HPDE6-E6E7 (cell line): ENCODE data around the gene GNG4.
A peak's percentile ranks its signal among the peaks of the same experiment; 100 is the strongest.

Source experiments
- DNase-seq: peaks from one replicate; pipeline ENCODE4 v3.0.0; 2011; ENCODE audit warnings: missing footprints; ENCODE audit errors: extremely low spot score

Gene GNG4

DNA sequence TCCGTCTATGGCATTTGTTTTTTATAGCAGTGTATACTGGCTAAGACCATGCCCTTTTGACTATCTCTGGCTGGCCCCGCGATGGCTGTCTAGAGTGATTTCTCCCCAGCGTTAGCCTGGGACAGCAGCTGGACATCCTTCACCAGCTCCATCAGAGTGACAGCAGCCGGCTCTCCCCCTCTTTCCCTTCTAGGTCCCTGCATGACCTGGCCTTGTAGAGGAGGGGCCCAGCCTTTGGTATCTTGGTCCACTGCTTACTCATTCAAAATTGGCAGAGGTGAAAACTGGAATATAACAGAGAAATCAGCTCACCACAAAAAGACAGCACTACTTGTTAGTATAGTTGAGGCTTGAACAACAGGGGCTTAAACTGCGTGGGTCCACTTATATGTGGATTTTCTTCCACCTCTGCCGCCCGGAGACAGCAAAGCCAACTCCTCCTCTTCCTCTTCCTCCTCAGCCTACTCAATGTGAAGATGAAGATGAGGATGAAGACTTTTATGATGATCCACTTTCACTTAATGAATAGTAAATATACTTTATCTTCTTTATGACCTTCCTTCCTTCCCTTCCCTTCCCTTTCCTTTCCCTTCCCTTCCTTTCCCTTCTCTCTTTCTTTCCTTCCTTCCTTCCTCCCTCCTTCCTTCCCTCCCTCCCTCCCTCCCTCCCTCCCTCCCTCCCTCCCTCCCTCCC is 116.0 kb downstream of the GNG4 start:
- DNase-seq = no peak

- peak; percentile 60 for DNase-seq
These were observed 117.2 kb downstream of the GNG4 start for GRCh38 chr1:235532360-235532759.

- no peak for DNase-seq
These were observed 122.3 kb downstream of the GNG4 start for GRCh38 chr1:235527196-235527814.

GRCh38 chr1:235525314-235525713 is 124.3 kb downstream of the GNG4 start:
- no peak for DNase-seq

- no peak for DNase-seq
These were observed 132.6 kb downstream of the GNG4 start for GRCh38 chr1:235516862-235517446.

- DNase-seq = no peak
These were observed 133.6 kb downstream of the GNG4 start for GRCh38 chr1:235515844-235516512.

DNA sequence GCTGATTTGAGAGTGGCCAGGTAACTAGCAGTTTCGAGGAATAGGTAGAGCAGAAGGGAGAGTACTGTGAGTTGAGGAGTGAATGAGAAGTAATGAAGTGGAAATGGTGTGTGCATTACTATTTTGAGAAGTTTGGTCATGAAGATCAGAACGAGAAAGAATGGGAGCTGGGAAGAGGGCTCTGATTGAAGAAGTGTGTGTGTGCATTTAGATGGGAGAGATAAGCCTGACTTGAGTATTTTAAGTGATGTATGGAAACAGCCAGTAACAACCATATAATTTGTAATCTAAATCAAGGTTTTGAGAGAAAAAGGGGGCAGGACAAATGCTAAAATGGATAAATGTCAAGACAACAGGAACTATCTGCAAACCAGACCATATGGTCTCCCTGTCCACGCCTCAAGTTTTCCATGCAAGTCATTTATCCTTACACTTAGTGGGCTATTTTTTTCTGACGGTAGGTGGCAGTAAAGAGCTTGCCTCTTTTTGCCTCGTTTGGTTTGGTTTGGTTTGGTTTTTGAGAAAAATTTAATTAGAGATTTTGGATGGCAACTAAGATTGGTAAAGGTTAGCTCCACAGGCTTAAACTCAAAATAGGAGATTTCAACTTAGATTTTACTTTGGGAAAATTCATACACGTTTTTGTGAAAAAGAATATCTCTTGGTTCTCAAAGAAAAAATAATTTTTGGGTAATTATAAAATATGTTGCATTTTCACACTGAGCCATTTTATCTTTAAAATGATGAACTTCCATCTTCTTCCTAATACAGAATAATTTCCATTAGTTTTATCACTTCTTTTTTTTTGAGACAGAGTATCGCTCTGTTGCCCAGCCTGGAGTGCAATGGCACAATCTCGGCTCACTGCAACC is 135.9 kb downstream of the GNG4 start:
- DNase-seq = no peak

- DNase-seq = no peak
These were observed 137.9 kb downstream of the GNG4 start for GRCh38 chr1:235511470-235512240.

DNA sequence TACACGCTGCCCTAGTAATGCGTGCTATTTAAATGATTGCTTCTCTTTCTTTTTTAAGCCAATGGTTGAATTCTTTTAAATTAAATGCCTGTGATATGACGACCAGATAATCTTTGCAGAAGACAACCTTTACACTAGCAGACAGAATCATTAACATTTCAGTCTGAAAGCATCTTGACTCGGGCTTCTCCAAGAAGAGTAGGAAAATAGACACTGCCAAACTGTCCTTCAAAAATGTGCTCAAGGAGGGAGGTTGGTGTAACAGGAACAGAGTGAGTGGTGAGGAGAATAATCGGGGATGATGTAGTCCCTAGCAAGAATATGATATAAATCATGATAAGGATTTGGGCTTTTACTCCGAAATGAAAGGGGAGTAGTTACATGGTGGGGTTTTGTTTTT is 138.8 kb downstream of the GNG4 start:
- no peak for DNase-seq

DNA sequence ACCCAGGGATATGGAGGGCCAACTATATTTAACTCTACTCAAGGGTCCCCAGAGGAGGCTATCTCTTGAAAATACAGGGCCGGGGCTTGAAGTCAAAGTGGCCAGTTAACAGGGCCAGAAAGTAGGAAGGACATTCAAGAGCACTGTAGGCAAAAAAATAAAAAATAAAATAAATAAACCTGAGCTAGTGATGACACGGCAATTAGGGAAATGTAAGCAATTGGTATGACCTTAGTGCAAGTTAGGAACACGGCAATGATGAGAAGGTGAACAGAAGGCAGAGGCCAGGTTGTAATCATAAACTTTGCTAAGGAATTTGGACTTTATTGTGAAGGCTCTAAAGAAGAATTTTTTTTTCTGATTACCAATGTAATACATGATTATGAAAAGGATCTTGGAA is 142.0 kb downstream of the GNG4 start:
- DNase-seq = no peak

DNA sequence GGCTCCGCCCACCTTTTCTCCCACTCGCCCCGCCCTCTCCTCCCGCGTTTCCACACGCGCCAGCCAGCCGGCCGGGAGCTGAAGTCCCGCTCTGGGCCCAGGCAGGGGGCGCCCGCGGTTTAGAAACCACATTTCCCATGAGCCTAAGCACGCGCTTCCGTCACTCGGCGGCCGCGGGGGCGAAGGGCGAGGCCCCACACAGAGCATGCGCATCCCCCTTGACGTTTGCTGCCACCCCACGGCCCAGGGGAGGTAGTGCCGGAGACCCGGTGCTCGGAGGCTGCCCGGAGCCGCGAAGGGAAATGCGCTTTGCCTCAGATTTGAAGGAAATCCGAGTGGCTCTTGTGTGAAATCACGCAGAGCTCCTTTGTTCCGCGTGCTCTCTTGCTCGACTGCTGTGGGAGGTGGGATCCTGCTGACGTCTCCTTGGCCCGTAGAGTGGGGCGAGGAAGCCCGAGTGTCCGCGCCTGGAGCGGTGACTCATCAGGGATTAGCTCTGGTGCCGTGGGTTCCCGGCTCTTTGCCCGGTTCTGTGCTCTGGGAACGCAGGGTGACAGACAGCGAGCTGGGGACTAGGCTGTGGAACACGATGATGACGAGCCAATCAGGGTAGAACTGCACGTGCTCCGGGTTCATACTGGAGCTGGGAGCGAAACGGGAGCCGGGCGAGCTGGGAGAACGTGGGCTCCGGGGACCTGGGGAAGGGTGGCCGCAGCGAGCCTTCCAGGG is 144.9 kb downstream of the GNG4 start:
- peak; percentile 91 for DNase-seq

DNA sequence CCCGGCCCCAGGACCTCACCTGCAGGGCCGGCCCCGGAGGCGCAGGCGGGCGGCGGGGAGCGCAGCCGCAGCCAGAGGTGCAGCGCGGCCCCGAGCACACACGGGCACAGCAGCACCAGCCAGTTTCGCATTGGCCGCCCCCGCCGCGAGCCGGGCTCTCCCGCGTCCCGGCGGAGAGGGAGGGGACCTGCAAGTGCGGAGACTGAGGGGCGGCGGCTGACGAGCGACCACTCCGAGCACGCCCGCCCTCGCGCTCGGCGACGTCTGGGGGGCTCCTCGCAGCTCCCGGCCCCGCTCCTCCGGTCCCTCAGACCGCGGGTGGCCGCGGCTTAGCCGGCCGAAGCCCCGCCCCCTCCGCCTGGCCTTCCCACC is 145.5 kb downstream of the GNG4 start, which contains the start of gene B3GALNT2:
Gene B3GALNT2 (minus strand): TSS at position 331 of the 372 bp plus-strand sequence. CDS start 200 bp downstream, at position 131.
- no peak for DNase-seq

GRCh38 chr1:235503403-235504121 is 146.0 kb downstream of the GNG4 start:
- DNase-seq = peak; percentile 16

- DNase-seq = no peak
These were observed 146.8 kb downstream of the GNG4 start for GRCh38 chr1:235502601-235503402.

GRCh38 chr1:235500971-235501540 is 148.5 kb downstream of the GNG4 start:
- peak; percentile 48 for DNase-seq
